Measurements from ENCODE around the gene AVPR2.

The AVPR2 gene
- 0 to 0.27 (median 0.06) reads per million in 4 donors for total RNA-seq

DNA sequence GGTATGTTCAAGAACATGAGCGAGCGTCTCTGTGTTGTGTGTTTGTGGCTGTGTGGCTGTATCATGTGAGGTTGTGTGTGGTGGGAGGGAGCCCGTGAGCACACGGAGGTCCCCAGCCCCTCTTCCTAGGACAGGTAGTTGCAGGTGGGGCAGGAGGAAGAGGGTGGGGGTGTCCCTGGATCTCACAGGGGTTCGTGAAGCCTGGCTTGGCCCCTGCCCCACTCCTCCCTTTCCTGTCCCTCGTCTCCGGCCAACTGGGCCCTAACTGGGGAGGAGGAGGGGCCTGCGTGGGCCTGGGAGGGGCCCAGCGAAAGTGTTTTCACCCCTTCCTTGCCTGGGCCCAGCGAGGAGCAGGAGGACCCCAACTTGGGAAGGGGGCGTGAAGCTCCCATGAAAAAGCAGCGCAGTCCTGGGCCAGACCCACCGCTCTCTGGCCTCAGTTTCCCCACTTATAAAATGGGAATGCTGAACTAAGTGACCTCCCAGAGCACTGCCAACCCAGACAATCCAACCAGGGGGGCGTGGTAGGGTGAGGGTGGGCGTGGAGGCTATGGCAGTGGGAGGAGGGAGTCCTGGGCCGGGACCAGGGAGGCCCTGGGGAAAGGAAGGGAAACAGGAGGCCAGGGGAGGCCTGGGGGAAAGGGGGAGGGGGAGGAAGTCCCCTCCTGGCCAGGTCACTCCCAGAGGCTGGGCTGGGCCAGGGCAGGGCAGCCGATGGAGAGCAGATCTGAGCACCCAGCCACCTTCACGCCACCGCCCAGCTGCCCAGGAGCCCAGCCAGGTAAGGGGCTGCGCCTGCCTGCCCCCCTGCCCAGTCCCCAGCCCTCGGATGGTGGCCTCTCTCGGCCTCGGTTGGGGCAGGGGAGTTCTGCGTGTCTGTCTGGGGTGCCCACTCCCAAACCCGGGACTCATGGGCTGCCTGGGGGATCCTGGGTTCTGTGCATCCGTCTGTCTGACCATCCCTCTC lies at the start of gene AVPR2:
TSS of gene AVPR2 (plus strand) at position 683 of the 967 bp plus-strand sequence. CDS start 473 bp downstream, outside the sequence.
- DNase-seq, result no peak

DNA sequence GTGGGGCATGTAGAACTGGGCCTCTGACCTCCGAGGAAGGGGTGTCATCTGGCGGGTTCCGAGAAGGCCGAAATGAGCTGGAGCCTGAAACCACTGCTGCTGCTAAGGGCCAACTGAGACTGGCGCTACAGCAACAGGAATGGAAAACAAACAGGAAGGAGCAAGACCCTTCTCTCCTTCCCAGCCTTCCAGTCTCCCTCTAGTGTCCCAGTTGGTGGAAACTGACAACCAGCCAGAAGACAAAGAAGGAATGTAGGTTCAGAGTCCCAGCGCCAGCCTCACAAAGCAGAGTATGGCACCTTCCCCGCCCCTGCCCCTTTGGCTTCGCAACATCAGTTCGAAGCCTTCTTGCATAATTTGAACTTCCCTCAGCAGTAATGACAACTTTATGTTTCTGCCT lies 49.8 kb upstream of the AVPR2 start:
- no peak for DNase-seq

DNA sequence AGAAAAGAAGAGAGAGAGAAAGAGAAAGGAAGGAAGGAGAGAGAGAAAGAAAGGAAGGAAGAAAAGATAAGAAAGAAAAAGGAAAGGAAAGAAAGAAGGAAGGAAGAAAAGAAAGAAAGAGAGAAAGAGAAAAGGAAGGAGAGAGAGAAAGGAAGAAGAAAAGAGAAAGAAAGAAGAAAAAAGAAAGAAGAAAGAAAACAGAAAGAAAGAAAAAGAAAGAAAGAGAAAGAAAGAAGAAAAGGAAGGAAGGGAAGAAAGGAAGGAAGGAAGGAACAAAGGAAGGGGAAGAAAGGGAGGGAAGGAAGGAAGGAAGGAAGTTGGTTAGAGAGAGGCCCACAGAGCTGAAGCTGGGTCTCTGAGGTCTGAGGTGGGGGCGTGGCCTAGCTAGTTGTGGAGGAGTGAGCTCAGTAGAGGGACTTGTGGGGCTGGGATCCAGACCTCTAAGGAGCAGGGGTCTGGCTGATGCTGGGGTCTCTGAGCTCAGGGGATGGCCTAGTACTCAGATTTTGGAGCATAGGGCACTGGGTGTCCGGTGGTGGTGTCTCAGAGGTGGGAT lies 47.0 kb upstream of the AVPR2 start:
- no peak for DNase-seq

DNA sequence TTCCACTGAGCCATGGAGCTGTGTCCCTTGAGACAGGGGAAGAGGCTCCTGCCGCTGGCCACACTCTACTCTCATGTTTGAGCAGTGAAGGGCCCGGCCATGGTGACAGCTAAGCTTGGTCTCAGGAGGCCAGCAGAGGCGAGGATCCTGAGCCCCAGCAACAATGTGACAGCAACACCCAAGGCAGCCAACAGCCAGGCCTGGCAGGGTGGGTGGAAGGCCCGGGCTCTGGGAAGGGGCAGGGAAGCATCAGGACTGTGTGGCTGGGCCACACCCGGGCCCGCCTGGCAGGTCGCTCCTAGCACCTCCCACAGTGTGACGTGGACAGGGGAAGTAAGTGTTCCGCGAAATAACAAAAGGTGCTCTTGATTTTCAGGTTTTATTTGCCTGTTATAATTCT lies 43.3 kb upstream of the AVPR2 start:
- DNase-seq, result no peak

DNA sequence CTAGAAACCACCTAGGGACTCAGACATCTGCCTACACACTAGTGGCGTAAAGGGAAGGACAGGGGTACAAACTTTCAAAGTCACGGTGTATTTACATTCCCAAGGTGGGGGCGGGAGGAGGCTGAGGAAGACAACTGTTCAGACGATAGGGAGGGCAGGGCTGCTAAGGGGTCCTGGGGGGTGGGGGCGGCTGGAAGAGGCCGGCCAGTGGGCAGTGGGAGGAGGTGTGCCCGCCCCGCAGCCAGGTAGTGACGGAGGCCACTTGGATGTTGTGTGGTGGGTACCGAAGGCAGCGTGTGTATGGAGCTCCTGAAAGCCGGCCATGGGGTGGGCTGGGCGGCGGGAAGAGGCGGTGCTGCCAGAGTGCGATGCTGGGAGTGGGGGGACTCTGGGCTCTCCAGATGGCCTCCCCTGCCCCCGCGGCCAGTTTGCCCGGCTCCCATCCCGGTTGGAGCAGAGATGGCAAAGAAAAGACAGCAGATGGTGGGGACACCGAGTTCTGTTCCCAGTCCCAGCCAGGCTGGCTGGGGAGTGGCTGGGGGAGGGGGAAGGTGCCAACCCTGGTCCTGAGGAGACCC lies 42.7 kb upstream of the AVPR2 start:
- DNase-seq, result no peak

DNA sequence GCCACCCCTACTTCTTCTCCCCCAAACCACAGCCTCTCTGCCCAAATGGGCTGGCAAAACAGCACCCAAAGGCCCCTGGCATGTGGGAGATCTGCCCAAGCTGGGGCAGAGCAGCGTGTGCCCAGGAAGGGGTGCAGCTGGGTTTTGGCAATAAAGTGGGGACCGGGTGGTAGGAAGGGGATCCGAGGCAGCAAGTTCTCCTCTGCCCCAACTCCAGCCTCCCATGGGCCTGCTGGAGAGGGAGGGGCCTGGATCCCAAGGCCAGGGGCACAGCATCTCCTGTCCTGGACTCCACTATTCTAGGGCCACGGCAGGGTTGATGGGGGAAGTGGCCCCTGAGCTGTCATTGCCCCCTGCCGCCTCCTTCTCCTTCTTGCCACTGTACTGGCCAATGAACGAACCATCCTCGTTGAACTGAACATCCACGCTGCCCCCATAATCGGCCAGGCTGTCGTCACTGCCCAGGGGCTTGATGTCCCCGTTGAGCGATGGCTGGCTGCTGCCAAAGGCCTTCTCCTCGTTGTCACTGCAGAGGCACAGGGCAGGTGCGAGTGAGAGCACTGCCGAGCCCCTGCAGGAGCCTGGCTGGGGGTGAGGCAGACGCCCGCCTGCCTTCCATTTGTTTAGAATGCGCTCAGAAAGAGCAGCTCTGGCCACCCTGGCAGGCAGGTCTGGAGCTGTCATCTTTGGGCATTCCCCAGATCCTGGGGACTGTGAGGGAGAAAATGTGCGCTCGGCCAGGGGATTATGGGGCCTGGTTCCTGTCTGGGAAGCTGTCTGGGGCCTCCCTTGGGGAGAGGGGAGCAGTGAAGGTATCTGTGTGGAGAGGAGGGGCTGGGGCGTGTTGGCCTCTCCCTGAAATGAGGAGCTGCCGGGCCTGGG lies 41.9 kb upstream of the AVPR2 start:
- DNase-seq, result no peak

DNA sequence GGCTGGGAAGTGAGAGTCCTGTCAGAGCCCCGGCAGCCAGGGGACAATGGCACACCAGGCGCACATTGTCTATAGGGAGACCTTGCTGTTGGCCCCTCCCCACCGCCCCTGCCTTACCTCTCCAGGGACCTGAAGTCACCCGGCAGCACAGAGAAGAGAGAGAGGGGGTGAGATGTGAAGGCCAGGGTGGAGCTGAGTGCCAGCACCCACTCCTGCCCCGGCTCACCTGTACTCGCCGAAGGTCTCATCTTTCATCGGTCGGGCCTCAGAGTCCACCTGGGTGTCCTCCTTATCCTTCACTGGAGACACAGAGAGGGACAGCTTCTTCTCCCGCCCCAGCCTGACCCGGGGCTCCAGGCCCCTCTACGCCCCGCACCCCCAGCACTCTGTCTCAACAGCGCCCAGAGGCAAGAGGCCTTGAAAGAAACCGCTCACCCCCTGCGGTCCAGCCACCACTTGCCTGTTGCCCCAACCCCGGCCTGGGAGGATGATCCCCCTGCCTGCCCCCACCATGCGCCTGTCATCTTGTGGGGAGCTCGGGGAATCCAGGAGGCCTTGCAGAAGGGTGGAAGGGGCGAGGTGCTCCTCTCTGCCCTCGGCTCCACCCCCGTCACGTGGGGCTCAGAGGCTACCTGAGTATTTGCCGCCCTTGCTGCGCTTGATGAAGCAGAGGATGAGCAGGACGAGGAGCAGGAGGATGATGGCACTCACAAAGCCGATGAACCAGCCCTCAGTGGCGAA lies 41.1 kb upstream of the AVPR2 start:
- DNase-seq, result no peak

DNA sequence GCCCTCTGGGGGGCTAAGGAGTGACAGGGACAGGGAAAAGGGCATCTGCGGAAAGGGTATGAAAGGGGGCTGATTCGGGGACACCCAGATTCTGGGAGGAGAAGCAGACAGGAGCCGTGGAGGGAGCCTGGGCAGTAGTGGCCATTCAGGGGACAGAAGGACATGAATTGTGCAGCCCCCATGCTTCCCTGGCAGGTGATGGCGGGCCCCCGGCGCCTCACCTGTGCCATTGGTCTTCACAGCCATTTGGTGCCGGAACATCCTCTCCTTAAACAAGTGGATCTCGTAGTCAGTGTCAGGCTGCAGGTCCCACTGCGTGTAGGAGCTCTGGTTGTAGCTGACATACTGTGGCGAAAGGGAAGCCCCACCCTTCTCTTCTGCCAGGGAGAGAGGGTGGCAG lies 40.4 kb upstream of the AVPR2 start:
- DNase-seq, result no peak

DNA sequence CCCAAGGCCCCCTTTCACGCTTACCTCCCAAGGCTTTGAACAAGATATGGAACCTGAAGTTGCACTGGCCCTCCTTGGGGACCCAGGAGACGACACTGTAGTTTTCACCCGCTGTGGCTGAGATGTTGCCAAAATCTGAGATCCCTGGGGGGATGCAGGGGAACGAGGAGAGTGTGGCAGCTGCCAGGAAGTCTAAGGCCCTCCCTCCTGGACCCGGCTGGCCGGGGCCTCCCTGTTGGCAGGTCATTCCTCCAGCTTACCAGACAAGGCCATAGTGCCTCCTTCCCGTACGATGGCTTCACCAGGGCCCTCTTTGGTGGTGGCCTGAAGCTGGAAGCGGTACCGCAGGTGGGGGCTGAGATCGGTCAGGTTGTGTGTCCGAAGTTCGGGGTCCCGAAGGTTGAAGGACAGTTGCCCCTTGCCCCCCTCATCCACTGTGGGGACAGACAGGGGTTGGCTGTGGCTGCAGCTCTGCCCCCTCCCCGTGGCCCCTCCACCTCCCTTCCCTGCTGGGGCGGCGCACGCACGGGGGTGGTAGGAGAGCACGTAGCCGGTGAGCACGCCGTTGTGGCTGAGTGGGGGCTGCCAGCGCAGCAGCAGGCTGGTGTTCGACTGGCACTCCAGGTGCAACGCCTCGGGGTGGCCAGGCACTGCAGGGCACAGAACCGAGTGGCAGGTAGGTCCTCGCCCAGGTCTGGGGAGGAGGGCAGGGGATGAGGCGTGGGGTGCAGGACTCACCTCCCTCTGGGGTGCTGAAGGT lies 39.7 kb upstream of the AVPR2 start:
- DNase-seq, result no peak

DNA sequence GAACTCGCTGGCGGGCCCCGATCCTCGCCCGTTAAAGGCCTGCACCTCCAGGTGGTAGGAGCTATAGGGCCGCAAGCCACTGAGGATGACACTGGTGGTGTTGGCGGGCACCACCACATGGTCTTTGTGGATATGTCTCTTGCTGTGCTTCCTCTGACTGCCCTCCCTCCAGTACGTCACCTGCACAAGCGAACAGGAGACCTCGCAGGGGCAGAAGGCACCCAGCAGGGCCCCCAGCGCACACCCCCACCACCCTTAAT lies 39.2 kb upstream of the AVPR2 start:
- no peak for DNase-seq

DNA sequence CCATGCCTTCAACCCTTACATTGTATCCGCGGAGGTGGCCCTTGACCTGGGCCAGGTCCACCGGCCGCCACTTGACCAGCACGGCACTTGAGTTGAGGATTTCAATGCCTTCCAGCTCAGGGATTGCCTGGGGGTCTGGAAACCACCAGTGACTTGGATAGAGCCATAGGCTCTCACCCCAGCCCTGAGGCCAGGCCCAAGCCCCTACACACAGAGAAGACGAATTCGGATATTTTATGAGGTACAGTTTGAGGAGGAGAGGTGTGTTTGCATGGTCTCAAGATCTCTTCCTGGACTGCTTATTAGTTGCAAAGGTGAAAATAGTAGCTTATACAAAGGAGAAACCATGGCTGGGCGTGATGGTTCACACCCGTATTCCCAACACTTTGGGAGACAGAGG lies 38.8 kb upstream of the AVPR2 start:
- no peak for DNase-seq

DNA sequence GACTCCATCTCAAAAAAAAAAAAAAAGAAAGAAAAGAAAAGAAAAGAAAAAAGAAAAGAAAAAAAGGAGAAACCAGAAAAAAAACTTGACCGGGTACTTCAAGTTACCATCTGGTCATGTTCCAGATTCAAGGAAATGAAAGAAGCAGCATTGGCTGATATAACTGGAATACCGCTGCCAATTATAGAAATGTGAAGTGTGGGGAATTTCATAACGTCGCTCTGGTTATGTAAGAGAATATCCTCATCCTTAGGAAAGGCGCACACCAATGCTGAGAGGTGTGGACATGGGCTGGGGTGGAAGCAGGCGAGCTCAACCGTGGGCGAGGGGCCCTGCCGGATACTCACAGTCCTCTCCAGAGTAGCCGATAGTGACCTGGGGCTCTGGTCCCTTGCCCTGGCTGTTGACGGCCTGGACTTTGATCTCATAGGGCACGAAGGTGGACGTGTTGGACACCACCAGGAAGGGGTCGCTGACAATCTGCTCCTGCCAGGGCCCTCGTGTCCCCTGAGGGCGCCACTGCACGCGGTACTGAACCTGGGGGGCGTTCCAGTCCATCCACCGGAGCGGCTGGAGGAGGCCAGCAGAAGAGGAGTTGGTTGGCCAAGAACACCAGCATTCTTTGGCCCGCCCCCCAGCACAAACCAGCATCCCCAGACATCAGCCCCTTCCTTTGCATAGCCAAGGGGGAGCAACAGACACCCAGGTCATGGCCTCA lies 38.0 kb upstream of the AVPR2 start:
- no peak for DNase-seq

DNA sequence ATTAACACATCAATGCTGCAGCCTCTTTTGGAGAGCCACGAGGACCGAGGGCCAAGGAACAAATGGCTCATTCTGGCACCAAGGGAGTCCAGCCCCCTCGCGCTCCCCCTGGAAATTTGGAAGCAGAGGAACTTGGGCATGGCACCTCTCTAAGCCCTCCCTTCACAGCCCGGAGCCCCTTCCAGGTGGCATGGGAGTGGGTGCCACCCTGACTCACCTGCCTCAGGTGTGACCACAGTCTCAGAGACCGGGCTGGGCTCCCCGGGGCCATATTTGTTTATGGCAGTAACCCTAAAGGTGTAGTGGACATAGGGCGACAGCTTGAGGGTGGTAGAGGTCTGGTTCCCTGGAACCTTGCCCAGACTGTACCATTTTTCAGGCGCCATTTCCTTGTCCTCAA lies 37.3 kb upstream of the AVPR2 start:
- no peak for DNase-seq

DNA sequence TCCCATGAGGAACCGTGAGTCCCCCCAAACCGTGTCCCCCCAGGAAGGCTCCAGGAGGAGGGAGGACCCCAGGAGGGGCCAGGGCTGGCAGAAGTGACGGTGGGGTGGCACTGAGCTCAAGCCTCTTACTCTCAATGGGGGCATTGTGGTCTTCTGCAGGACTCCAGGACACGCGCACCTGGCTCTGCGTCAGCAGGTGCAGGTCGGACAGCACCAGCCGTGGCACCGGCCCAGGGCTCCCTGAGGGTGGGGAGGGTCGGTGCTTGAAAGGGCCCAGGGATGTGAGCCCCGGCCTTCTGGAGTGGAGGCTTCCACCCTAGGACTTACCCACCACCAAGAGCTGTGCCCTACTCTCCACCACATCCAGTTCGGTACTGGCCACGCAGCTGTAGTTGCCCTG lies 36.8 kb upstream of the AVPR2 start:
- DNase-seq, result no peak

DNA sequence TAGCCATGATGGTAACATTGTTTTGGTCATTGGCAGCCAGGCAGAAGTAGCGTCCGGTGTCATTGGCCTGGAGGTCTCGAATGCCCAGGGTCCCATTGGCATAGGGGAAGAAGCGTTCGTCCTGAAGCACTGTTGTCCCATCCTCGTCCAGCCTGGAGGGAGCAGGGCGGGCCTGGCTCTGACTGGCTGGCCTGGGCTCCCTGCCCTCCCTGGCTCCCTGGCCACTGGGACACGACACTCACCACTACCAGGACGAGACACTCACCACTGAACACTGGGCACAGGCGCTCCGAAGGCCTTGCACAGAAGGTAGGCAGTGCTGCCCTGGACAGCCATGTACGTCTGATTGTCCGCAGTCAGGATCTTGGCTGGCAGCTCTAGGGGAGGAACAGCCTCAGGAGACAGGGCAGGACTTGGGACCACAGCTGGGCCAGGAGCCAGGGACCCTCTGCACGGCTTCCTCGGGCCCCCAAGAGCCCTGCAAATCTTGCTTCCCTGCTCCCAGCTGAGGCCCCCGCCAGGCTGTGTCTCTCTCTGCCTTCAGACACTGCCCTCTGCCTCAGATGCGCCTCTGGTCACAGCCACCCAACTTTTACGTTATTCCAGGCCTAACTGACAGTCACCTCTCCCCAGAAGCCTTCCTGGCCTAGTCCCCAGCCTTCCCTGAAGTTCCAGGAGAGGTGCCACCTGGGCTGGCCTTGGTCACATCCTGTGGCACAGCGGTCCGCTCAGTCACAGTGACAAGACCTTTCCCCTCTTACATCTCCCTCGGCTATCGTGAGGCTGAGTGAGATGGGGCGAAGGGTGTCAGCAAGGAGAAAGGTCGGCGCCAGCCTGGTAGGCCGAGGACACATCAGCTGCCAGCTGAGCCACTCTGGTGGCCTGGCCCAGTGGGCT lies 35.6 kb upstream of the AVPR2 start:
- no peak for DNase-seq

DNA sequence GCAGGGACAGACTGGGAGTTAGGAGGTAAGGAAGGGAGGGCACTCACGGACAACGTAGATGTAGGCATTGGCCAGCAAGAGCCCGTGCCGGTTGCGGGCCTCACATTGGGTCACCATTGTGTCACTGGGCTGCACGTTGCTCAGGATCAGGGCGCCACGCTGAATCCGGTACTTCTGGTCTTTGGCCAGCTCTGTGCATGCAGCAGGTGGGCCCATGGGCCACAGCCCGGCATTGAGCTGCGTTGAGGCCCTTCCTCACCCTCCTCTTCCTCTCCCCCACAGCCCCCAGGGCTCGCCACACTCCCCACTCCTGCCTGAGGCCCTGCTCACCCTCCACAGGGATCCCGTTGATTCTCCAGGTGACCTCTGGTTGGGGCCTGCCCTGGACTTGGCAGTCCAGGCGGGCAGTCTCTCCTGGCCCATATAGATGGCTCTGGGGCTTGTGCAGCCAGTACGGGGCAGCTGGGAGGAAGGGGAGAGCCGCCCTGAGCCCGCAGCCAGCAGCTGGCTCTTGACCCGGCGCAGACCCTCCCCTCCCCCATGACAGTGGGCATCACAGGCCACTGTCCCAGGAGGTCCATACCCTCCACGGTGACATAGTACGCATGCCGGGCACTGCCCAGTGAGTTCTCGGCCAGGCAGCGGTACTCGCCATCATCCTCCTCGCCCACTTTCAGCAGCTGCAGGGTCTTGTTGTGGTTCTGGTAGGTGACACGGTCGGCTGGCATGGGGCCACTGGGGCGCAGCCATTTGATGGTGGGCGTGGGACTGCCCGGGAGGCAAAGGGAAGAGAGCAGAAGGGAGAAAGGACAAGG lies 34.8 kb upstream of the AVPR2 start:
- no peak for DNase-seq

DNA sequence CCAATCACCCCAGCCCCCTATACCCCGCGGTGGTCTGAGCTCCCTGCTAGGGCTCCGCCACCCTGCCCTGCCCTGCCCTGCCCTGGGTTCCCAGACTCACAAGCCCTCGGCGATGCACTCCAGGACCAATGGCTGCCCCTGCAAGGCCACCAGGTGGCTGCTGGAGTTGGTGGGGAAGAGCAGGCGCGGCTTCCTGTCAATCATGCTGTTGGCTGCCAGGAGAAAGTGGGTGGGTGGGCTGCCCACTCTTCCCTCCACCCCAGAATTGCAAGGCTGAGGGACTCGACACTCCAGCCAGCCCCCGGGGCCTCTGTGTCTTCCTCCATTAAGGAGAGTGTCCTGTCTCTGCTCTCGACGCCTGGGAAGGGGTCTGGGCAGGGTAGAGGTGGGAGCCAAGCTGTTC lies 34.2 kb upstream of the AVPR2 start:
- no peak for DNase-seq

DNA sequence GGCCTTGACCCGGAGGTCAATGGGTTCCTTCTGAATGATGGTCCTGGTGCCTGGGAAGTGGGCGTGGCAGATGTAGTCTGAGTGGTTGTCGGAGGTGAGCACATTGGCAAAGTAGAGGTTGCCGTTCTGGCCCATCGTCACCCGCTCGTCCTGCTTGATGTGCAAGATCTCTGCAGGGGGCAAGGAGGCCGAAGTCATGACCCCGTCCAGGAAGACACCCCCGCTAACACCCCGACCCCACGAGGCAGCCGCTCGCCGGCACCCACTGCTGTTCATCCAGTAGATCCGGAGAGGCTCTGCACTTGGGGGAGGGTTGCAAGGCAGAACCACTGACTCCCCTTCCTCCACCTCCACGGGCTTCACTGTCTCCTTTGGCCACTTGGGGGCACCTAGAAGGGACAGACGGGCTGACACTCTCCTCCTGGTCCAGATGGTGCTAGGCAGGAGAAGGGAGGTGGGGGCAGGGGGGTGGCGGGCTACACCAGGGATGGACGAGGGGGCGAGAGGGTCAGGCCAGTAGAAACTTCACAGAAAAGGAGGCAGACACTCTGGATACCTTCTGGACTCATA lies 33.6 kb upstream of the AVPR2 start:
- no peak for DNase-seq

DNA sequence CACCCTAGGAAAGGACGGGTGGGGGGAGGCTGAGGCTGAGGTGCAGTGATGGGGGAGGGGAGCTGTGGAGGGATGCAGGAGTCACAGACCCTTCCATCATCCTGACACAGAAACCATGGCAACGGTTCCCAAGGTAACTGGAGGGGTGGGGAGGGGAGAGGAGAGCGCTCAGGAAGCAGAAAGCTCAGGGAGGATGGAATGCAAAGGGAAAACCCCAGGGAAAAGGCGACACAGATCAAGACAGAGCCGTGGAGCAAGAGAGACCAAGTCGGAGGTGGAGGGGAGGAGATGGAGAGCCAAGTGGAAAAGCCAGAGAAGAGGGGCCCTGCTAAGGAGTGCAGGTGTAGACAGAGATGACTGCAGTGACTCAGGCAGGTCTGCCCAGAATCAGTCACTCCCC lies 33.0 kb upstream of the AVPR2 start:
- DNase-seq, result no peak

All from T-helper 1 cell (primary cell).